Measurements from ENCODE around the gene AK1. TPM values are rescaled to one million over a fixed set of nuclear protein-coding genes. Genes with fewer than 3 reads are reported as not detected.

The AK1 gene
- total and polyA plus RNA-seq, 2 of the 8 experiments (the other 6 are each of a cell fraction or from before 2014, with no cell fraction given): 37.9 to 39.2 TPM

GRCh38 chr9:127865645-127866464 is 11.6 kb downstream of the AK1 start (continued):
- TF ChIP-seq CTBP2 (IDR thresholded peaks at IDR 0.05; ENCODE audit: borderline replicate concordance, insufficient read depth, insufficient read length, low read length) (no peak), SP4 (IDR thresholded peaks at IDR 0.05; ENCODE audit: low read length) (no peak)

Data from H1 (cell line).